ENCODE results near the gene SLC30A2. TPM values are rescaled to one million over a fixed set of nuclear protein-coding genes. Genes with fewer than 3 reads are reported as not detected.

Gene SLC30A2
- total RNA-seq, 2 donors from 2014 or later, result 0.05 to 0.34 TPM

GRCh38 chr1:26032656-26033357 is 13.1 kb downstream of the SLC30A2 start:
- Histone ChIP-seq H3K27me3 (replicated peaks; ENCODE audit: insufficient read depth) (peaks cover 4% of the 10 kb centered on the region), H3K9me3 (no peaks in the 10 kb centered on the region), H3K4me1 (replicated peaks) (peaks cover 8% of the 10 kb centered on the region), H3K4me3 (no peak overlapping the region), H3K36me3 (no peaks in the 10 kb centered on the region), H3K27ac (no peak overlapping the region)
- 86% methylated on average over 12 of the region's 12 CpGs for WGBS
- intact Hi-C loops (cut with DNase I), result no loop called here
- no peak for TF ChIP-seq POLR2A (IDR thresholded peaks at IDR 0.05)
- TF ChIP-seq POLR2AphosphoS5 (IDR thresholded peaks at IDR 0.05), result no peak
- no peak for TF ChIP-seq CTCF (IDR thresholded peaks at IDR 0.05)
- DNase-seq (ENCODE audit: low spot score), result no peak

- no peak for TF ChIP-seq CTCF (IDR thresholded peaks at IDR 0.05)
- no peak for TF ChIP-seq POLR2A (IDR thresholded peaks at IDR 0.05)
- TF ChIP-seq POLR2AphosphoS5 (IDR thresholded peaks at IDR 0.05), result no peak
- intact Hi-C loops (cut with DNase I), result no loop called here
- Histone ChIP-seq H3K36me3 (no peaks in the 10 kb centered on the region), H3K27ac (no peak overlapping the region), H3K27me3 (replicated peaks; ENCODE audit: insufficient read depth) (peaks cover 4% of the 10 kb centered on the region), H3K4me1 (replicated peaks) (peaks cover 8% of the 10 kb centered on the region), H3K4me3 (no peak overlapping the region), H3K9me3 (no peaks in the 10 kb centered on the region)
- DNase-seq (ENCODE audit: low spot score), result no peak
- WGBS, result 70% methylated on average over 3 of the region's 3 CpGs
These were observed 14.2 kb downstream of the SLC30A2 start for GRCh38 chr1:26031611-26032220.

GRCh38 chr1:26031196-26031595 is 14.7 kb downstream of the SLC30A2 start:
- no peak overlapping the region for H3K4me3 ChIP-seq
- no peaks in the 10 kb centered on the region for H3K36me3 ChIP-seq
- DNase-seq (ENCODE audit: low spot score), result no peak
- TF ChIP-seq POLR2A (IDR thresholded peaks at IDR 0.05), result no peak
- TF ChIP-seq CTCF (IDR thresholded peaks at IDR 0.05), result no peak
- TF ChIP-seq POLR2AphosphoS5 (IDR thresholded peaks at IDR 0.05), result no peak
- WGBS, result 84% methylated on average over 4 of the region's 4 CpGs
- no peak overlapping the region for H3K27ac ChIP-seq
- H3K9me3 ChIP-seq, result no peaks in the 10 kb centered on the region
- peaks cover 4% of the 10 kb centered on the region for H3K27me3 ChIP-seq (replicated peaks; ENCODE audit: insufficient read depth)
- H3K4me1 ChIP-seq (replicated peaks), result peaks cover 6% of the 10 kb centered on the region
- intact Hi-C loops (cut with DNase I), result no loop called here

GRCh38 chr1:26029864-26030481 is 15.9 kb downstream of the SLC30A2 start:
- no peak overlapping the region for H3K27ac ChIP-seq
- no peak overlapping the region for H3K4me3 ChIP-seq
- H3K9me3 ChIP-seq, result no peaks in the 10 kb centered on the region
- H3K27me3 ChIP-seq (replicated peaks; ENCODE audit: insufficient read depth), result peaks cover 4% of the 10 kb centered on the region
- no peak for DNase-seq (ENCODE audit: low spot score)
- intact Hi-C loops (cut with DNase I), result no loop called here
- peaks cover 4% of the 10 kb centered on the region for H3K4me1 ChIP-seq (replicated peaks)
- TF ChIP-seq CTCF (IDR thresholded peaks at IDR 0.05) (no peak), POLR2A (IDR thresholded peaks at IDR 0.05) (no peak), POLR2AphosphoS5 (IDR thresholded peaks at IDR 0.05) (no peak)
- no peaks in the 10 kb centered on the region for H3K36me3 ChIP-seq
- WGBS, result 82% methylated on average over 7 of the region's 7 CpGs
